Mucosa of descending colon (tissue), 3 donors: Measurements from ENCODE around the gene NARS2. TPM values are rescaled to one million over a fixed set of nuclear protein-coding genes. Genes with fewer than 3 reads are reported as not detected.

Source experiments
- ATAC-seq: fragments of 200-7000 bp; cut with Tn5 transposase; one replicate; pipeline ENCODE4 v1.9.1; 2020; ENCODE audit warnings: mild to moderate bottlenecking, moderate library complexity
- DNase-seq, 3 donors: peaks; one replicate each; pipeline ENCODE4 v3.0.0-alpha.2; 2020
- H3K36me3 ChIP-seq: fragments of 200-600 bp; one replicate; pipeline ENCODE4 v1.8.0; 2021; ENCODE audit warnings: low read depth, mild to moderate bottlenecking
- H3K4me1 ChIP-seq: fragments of 200-600 bp; one replicate; pipeline ENCODE4 v1.8.0; 2021; ENCODE audit warnings: low read depth, mild to moderate bottlenecking
- H3K4me3 ChIP-seq: fragments of 200-600 bp; one replicate; pipeline ENCODE4 v1.8.0; 2021; ENCODE audit warnings: mild to moderate bottlenecking
- H3K9me3 ChIP-seq: fragments of 200-600 bp; one replicate; pipeline ENCODE4 v1.8.0; 2021; ENCODE audit warnings: mild to moderate bottlenecking
- intact Hi-C, 2 donors: fragments of 100-400 bp; cut with DNase I in 1 of 2; cut with micrococcal nuclease in 1 of 2; formaldehyde crosslinking; loops; one replicate each; pipeline versions ENCODE4 v1.11.0 to v1.11.1; 2022; cut with DNase I, micrococcal nuclease
- total RNA-seq, 3 donors: library from RNA; stranded (reverse); fragmentation: NEBNext Ultra II Directional in 2 of 3; extraction: Animal tissue kit (Norgen Biotek cat#: 25700) in 2 of 3; gene quantifications; one replicate each; pipeline versions ENCODE4 v1.2.1 to v1.2.4, GENCODE V29; 2021 to 2023
- TF ChIP-seq, protein P1 (sequence below): fragments of 200-600 bp; IDR thresholded peaks from one replicate; pipeline ENCODE4 v1.8.0; 2022; ENCODE audit warnings: antibody characterized with exemption, mild to moderate bottlenecking
- donor health status: DM: no; HTN: no; CAD: no; lungs with moderate emphysema.
- donor health status: DM: no; HTN: no; CAD: no.
- donor health status: DM: no; HTN: yes; CAD: no.

The NARS2 gene
- total RNA-seq, 3 donors from 2014 or later: 13.1 to 14.0 (median 13.2) TPM

DNA sequence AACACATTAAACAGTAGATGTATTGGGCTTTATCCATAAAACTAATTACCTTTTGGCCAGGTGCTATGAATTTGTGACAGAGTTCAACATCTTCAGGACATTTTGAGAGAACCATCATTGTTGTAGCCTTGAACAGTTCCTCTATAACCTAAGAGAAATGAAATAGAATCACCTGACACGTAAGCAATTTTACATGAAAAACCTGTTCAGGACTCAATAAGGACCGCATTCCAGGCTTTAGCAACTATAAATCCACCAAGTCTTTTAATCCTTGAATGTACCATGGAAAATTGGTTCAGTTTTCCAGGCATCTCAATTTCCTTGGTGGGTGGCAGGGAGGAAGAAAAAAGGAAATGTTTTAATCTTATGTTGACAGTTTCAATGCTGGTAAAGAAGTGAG lies 96.1 kb downstream of the NARS2 start:
- ATAC-seq (no peak), DNase-seq (no peak)
- intact Hi-C loops: no loop called here
- no peaks in the 10 kb centered on the region for H3K4me1 ChIP-seq
- TF ChIP-seq, protein P1, sequence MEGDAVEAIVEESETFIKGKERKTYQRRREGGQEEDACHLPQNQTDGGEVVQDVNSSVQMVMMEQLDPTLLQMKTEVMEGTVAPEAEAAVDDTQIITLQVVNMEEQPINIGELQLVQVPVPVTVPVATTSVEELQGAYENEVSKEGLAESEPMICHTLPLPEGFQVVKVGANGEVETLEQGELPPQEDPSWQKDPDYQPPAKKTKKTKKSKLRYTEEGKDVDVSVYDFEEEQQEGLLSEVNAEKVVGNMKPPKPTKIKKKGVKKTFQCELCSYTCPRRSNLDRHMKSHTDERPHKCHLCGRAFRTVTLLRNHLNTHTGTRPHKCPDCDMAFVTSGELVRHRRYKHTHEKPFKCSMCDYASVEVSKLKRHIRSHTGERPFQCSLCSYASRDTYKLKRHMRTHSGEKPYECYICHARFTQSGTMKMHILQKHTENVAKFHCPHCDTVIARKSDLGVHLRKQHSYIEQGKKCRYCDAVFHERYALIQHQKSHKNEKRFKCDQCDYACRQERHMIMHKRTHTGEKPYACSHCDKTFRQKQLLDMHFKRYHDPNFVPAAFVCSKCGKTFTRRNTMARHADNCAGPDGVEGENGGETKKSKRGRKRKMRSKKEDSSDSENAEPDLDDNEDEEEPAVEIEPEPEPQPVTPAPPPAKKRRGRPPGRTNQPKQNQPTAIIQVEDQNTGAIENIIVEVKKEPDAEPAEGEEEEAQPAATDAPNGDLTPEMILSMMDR: no peak
- no peak overlapping the region for H3K4me3 ChIP-seq
- no peaks in the 10 kb centered on the region for H3K9me3 ChIP-seq
- no peaks in the 10 kb centered on the region for H3K36me3 ChIP-seq

DNA sequence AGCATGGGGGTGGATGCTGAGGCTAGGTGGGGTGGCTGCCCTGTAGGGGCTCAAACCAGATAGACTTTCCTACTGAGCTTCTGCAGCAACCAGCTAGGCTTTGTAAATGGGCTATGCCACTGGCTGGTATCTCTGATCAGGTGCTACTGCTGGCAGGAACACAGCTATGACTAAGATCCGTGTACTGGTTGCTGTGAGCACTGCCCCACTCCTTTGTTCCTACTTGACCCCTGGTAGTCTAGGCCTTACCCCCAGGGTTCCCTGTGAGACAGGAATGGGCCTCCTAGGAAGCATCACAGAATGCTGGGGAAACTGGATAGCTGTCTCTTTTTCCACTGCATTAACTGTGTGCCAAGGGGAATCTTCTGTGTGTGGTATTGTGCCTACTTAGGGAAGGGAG lies 98.6 kb downstream of the NARS2 start:
- TF ChIP-seq, protein P1: no peak
- no peaks in the 10 kb centered on the region for H3K9me3 ChIP-seq
- no peak for DNase-seq
- no peaks in the 10 kb centered on the region for H3K4me1 ChIP-seq
- intact Hi-C loops: no loop called here
- no peaks in the 10 kb centered on the region for H3K36me3 ChIP-seq
- no peak for ATAC-seq
- H3K4me3 ChIP-seq: no peak overlapping the region

DNA sequence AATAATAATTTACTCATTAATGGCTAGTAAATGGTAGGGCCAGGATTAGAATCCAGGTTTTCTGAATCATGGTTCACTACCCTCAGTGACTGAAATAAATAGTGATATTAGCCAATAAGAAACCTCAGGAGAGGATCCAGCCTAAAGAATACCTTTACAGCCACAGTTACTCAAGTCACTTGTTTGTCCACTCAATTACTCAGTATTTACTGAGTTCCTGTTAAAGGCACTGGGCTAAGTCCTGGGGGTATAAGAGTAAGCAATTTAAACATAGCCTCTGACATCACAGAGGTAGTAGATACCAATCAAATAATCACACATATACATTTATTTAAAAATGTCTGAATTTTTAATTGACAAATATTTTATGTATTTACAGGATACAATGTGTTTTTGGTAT lies 100.2 kb downstream of the NARS2 start:
- H3K4me3 ChIP-seq: no peak overlapping the region
- TF ChIP-seq, protein P1: no peak
- no peak for DNase-seq
- H3K9me3 ChIP-seq: no peaks in the 10 kb centered on the region
- ATAC-seq: no peak
- H3K4me1 ChIP-seq: no peaks in the 10 kb centered on the region
- no peaks in the 10 kb centered on the region for H3K36me3 ChIP-seq
- intact Hi-C loops: no loop called here

- intact Hi-C loops: no loop called here
- DNase-seq: no peak
These were observed 101.8 kb downstream of the NARS2 start for GRCh38 chr11:78472905-78473304.

GRCh38 chr11:78472382-78472781 lies 102.3 kb downstream of the NARS2 start:
- H3K4me3 ChIP-seq: no peak overlapping the region
- no peaks in the 10 kb centered on the region for H3K36me3 ChIP-seq
- H3K9me3 ChIP-seq: no peaks in the 10 kb centered on the region
- DNase-seq (no peak), ATAC-seq (no peak)
- intact Hi-C loops: no loop called here
- TF ChIP-seq, protein P1: no peak
- H3K4me1 ChIP-seq: no peaks in the 10 kb centered on the region

More at GRCh38 chr11:78472905-78473304, 101.8 kb downstream of the NARS2 start:
- Histone ChIP-seq H3K4me3 (no peak overlapping the region), H3K9me3 (no peaks in the 10 kb centered on the region), H3K4me1 (no peaks in the 10 kb centered on the region), H3K36me3 (no peaks in the 10 kb centered on the region)
- TF ChIP-seq, protein P1: no peak
- ATAC-seq: no peak

DNA sequence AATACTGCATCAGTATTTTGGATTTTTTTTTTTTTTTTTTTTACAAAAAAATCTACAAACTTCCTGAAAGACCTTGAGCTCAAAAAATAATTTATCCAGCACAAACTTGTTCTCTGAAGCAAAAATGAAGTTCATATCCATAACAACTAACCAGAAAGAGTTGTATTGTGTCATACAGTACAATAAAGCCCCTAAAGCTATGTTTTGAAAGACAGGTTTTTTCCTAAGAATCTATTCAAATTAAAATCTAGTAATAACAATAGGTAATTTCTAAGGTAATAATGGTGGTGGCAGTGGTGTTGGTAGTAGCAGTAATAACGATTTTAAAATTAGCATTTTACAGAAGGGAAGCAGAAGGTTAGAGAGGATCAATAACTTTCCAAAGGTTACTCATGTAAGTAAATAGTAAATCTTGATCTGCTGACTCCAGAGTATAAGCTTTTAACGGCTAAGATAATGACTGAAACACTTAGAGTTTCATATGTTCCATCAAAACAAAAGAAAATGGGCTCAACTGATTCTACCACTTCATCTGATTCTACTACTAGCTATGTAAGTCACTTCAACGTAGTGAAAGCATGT lies 103.7 kb downstream of the NARS2 start:
- H3K36me3 ChIP-seq: no peaks in the 10 kb centered on the region

More for the DNA sequence above, 103.7 kb downstream of the NARS2 start:
- ATAC-seq (no peak), DNase-seq (no peak)
- intact Hi-C loops: no loop called here
- no peaks in the 10 kb centered on the region for H3K4me1 ChIP-seq
- H3K4me3 ChIP-seq: no peak overlapping the region
- TF ChIP-seq, protein P1: no peak
- no peaks in the 10 kb centered on the region for H3K9me3 ChIP-seq
